NCI-H128 (cell line): ENCODE data around the gene C17orf113.

Experiments
- DNase-seq: peaks from one replicate; lab custom pipeline; 2025; ENCODE audit not compliant: unreplicated experiment; lab: John Stamatoyannopoulos, UW

C17orf113 gene

GRCh38 chr17:42072323-42073187 lies 22.2 kb upstream of the C17orf113 start:
- DNase-seq: no peak

GRCh38 chr17:42071810-42072209 lies 21.4 kb upstream of the C17orf113 start:
- no peak for DNase-seq

GRCh38 chr17:42068979-42069378 lies 18.6 kb upstream of the C17orf113 start:
- no peak for DNase-seq

- DNase-seq: peak; percentile 4
Measured at GRCh38 chr17:42067371-42068091, 17.1 kb upstream of the C17orf113 start.

- no peak for DNase-seq
Measured at GRCh38 chr17:42065201-42065600, 14.8 kb upstream of the C17orf113 start.

GRCh38 chr17:42062681-42063080 lies 12.3 kb upstream of the C17orf113 start:
- DNase-seq: no peak

GRCh38 chr17:42061646-42062487 lies 11.5 kb upstream of the C17orf113 start:
- no peak for DNase-seq

GRCh38 chr17:42060231-42060630 lies 9.8 kb upstream of the C17orf113 start:
- no peak for DNase-seq

GRCh38 chr17:42059815-42060214 lies 9.4 kb upstream of the C17orf113 start:
- no peak for DNase-seq

- DNase-seq: no peak
Measured at GRCh38 chr17:42058063-42058462, 7.7 kb upstream of the C17orf113 start.

- no peak for DNase-seq
Measured at GRCh38 chr17:42056635-42057034, 6.2 kb upstream of the C17orf113 start.

GRCh38 chr17:42055496-42055895 lies 5.1 kb upstream of the C17orf113 start:
- DNase-seq: no peak

GRCh38 chr17:42055027-42055426 lies 4.6 kb upstream of the C17orf113 start:
- DNase-seq: no peak

- no peak for DNase-seq
Measured at GRCh38 chr17:42053731-42054500, 3.5 kb upstream of the C17orf113 start.

GRCh38 chr17:42052346-42052877 lies 2.0 kb upstream of the C17orf113 start:
- DNase-seq: no peak

- no peak for DNase-seq
Measured at GRCh38 chr17:42051645-42052044, 1.2 kb upstream of the C17orf113 start.

- DNase-seq: no peak
Measured at GRCh38 chr17:42051013-42051400, 606 bp upstream of the C17orf113 start.

GRCh38 chr17:42049834-42050392 lies 488 bp downstream of the C17orf113 start:
- DNase-seq: no peak

GRCh38 chr17:42047343-42047742 lies 3.1 kb downstream of the C17orf113 start:
- no peak for DNase-seq

- no peak for DNase-seq
Measured at GRCh38 chr17:42045719-42046118, 4.7 kb downstream of the C17orf113 start.
